GM12891 (cell line): ENCODE results near the gene ETS2.
"Not testable (repeated sequence)": the region's sequence is repeated elsewhere in the genome, so short reads cannot be mapped to it uniquely, and the experiment has no call there.

Source experiments
- DNase-seq: peaks from one replicate; pipeline ENCODE4 v3.0.0; 2011; ENCODE audit warnings: low spot score; ENCODE audit not compliant: insufficient read length
- FAIRE-seq: peaks from 2 replicates; lab custom pipeline; 2011; peaks lifted over from hg19 to GRCh38; lab: Jason Lieb, UNC
- PAX5 ChIP-seq: IDR thresholded peaks from 2 replicates; pipeline ENCODE4 v1.6.1; 2011; ENCODE audit warnings: low read length, moderate library complexity, mild to moderate bottlenecking; ENCODE audit not compliant: insufficient read depth, severe bottlenecking
- POLR2A ChIP-seq: IDR thresholded peaks from 2 replicates; pipeline ENCODE4 v1.6.1; 2011; ENCODE audit warnings: low read depth, low read length, control low read depth
- POLR2AphosphoS5 ChIP-seq: IDR thresholded peaks from 2 replicates; pipeline ENCODE4 v1.6.1; 2011; ENCODE audit warnings: low read depth, low read length, control low read depth
- POU2F2 ChIP-seq: IDR thresholded peaks from 2 replicates; pipeline ENCODE4 v1.6.1; 2011; ENCODE audit warnings: low read depth, mild to moderate bottlenecking, control low read depth, low read length, moderate library complexity
- SPI1 ChIP-seq: IDR thresholded peaks from 2 replicates; pipeline ENCODE4 v1.6.1; 2011; ENCODE audit warnings: low read depth, low read length, control low read depth
- TAF1 ChIP-seq: IDR thresholded peaks from 2 replicates; pipeline ENCODE4 v1.6.1; 2011; ENCODE audit warnings: low read depth, low read length, control low read depth

ETS2 gene

DNA sequence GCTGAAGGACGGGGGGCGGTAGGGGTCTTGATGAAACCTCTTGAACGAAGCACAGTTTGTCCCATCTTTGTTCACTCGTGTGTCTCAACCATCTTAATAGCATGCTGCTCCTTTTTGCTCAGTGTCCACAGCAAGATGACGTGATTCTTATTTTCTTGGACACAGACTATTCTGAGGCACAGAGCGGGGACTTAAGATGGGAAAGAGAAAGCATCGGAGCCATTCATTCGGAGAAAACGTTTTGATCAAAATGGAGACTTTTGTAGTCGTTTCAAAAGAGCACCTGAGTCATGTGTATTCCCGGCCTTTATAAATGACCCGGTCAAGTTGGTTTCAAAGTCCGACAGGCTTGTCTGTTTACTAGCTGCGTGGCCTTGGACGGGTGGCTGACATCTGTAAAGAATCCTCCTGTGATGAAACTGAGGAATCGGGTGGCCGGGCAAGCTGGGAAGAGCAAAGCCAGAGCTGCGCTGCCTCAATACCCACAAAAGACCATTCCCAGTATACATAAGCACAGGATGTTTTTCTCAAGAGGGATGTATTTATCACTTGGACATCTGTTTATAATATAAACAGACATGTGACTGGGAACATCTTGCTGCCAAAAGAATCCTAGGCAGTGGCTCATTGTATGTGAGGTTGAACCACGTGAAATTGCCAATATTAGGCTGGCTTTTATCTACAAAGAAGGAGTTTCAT is 18.5 kb downstream of the ETS2 start:
- FAIRE-seq (no peak), DNase-seq (no peak)
- TF ChIP-seq TAF1 (no peak), POLR2A (no peak), POLR2AphosphoS5 (no peak), POU2F2 (no peak), SPI1 (no peak), PAX5 (no peak)

DNA sequence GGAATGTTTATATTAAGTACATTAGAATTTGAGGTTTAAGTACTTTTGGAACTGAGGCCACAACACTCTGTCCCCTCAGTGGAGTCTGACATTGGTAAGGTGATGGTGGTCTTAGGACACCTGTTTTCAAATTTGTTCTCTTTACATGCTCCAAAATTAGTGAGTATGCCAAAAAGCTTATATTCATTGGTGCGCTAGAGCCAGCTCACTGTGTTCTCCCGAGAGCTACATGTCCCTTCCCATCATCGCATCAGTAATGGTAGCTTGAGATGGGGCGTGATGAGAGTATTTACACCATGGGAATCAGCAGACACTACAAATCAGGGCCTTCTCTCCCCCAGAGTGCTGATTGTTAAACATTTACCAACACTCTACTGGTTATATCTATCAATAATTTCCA is 19.5 kb downstream of the ETS2 start:
- FAIRE-seq (no peak), DNase-seq (no peak)
- TF ChIP-seq TAF1 = no peak
- no peak for TF ChIP-seq PAX5
- TF ChIP-seq SPI1 = no peak
- TF ChIP-seq POU2F2 = no peak
- TF ChIP-seq POLR2AphosphoS5 = no peak
- TF ChIP-seq POLR2A = no peak

DNA sequence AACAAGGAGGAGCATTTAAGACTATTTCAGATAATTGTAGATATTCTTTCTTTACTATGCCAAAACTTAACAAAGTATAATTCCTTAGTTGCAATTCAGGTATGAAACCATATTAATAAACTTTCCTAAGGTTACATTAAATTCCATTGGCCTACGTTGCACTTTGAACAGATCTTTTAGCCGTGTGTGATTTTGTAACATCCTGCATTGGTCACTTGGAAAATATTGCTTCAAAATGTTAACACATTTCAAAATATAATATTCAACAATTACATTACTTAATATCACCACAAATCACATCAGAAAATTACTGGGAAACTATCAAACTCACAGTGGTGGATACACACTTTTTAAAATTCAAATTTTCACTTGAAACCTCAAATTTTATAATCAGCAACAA is 20.2 kb downstream of the ETS2 start:
- TF ChIP-seq SPI1 = no peak
- no peak for TF ChIP-seq POLR2A
- no peak for TF ChIP-seq POLR2AphosphoS5
- no peak for TF ChIP-seq TAF1
- TF ChIP-seq POU2F2 = no peak
- no peak for TF ChIP-seq PAX5
- FAIRE-seq (no peak), DNase-seq (no peak)

DNA sequence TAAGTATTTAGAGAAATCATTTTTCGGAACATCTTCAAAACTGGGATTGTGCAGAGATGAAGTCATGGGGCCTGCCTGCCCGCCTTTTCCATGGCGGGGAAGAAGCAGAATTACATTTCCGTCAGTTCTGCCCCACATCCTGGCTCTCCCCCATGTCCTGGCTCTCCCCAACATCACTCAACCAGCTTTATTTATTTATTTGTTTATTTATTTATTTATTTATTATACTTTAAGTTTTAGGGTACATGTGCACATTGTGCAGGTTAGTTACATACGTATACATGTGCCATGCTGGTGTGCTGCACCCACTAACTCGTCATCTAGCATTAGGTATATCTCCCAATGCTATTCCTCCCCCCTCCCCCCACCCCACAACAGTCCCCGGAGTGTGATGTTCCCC is 22.4 kb downstream of the ETS2 start:
- DNase-seq, FAIRE-seq: not testable (repeated sequence)

DNA sequence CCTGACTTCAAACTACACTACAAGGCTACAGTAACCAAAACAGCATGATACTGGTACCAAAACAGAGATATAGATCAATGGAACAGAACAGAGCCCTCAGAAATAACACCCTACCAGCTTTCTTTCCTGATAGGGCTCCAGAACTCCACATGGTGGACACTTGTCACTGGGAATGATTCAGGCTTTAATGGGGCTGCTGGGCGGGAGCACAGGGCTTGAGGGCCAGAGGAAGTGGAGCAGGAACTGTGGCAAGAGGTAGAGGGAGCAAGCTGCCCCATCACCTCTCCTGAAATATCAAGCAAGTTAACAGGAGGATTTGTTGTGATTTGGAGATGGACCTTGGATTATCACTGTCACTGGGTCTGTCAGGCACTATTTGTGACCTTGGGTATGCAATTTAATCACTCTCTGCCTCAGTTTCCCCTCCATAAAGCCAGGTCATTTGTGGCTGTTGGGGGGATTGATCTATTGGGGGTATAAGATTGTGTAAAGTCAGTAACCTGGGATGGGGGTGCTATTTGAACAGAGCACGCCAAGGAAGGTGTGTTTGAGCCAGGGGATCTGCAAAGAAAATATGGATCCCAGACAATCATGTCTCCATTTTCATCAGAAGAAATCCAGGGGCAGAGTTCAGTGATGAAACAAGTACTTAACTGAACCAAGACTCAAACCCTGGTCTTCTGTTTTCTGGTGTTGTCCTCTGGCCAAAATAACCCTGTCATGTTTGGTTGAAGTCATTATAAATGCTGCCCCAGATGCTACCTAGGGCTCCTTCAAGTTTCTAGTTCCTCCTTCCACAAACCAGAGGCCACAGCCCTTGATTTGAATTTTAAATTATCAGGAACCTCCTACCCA is 25.2 kb downstream of the ETS2 start:
- FAIRE-seq (no peak), DNase-seq (peak; percentile 21)
- TF ChIP-seq POLR2A (no peak), SPI1 (0 out of 2 replicates have a peak, but pooled peaks have one; percentile 19), PAX5 (no peak), TAF1 (no peak)

DNA sequence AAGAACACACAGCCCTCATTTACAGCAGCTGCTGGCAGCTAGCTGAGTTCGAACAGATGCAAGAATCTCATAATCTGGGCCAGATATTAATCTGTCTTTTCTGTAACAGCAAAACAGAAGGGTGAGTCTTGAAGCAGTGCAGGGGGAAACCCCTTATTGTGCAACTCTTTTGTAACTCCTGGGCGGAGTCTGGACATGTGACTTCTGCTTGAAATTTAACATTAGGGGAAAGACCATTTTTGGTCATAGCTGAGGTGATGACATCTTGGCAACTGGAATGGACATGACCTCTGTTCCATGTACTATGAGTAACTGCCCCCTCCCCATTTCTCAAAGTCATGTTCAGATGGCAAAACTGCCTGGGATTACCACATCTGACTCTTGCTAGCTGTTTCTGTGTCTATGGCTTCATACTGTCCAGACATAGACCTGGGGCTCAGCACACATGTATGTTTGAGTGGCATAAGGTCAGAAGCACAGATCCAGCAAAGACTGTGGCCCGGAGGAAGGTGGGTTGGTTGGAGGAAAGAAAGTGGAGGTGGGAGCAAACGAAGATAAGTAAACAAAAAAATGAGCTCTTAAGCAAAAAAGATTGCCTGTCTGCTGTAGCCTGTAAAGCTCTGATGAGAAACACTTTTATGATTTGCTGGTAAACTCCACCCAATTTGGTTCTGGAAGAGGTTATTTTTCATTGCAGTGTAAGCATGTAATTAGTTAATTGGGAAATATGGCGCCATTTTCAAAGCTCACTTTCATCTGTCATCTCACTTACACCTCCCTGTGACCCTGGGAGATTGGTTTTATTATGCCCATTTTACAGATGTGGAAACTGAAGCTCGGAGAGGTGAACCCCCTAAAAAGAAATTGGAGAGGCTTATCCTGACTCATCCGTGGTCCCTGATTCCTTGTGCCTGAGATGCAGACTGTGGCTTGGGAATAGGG is 26.1 kb downstream of the ETS2 start:
- no peak for TF ChIP-seq POLR2AphosphoS5
- TF ChIP-seq TAF1 = no peak
- TF ChIP-seq SPI1 = no peak
- no peak for TF ChIP-seq POU2F2
- TF ChIP-seq PAX5 = no peak
- no peak for TF ChIP-seq POLR2A
- DNase-seq (peak; percentile 35), FAIRE-seq (no peak)

DNA sequence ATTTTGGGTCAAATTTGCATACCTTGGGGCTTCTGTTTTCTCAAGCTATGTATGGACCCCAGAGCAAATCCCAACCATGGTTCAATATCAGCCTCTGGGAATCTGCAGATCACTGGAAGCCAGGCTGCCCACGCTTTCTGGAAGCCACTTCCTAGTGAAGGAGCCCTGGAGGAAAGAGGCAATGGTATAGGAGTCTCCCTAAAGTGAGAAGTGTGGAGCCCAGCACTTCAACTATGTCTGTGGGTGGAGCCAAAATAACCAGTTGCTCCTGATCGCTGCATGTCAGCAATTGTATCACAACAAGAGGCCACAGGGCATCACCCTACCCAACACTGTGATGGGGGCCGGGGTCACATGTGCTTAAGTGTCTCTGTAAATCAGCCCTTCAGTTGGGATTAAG is 26.9 kb downstream of the ETS2 start:
- DNase-seq (no peak), FAIRE-seq (no peak)
- TF ChIP-seq TAF1 (no peak), POU2F2 (no peak), POLR2AphosphoS5 (no peak), SPI1 (no peak), PAX5 (no peak), POLR2A (no peak)

DNA sequence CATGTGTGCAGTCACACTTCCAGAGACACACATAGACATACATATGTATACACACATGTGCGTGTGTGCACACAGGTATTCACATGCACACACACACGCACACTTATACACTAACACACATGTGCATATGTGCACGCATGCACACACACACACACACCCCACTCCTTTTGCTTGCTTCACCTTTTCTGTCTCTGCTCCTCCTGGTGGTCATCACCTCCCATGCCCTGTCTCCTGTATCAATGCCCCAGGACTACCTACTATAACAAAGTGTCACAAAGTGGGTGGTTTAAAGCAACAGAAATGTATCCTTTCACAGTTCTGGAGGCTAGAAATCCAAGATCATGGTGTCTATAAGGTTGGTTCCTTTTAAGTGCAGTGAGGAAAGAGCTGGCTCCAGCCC is 27.4 kb downstream of the ETS2 start:
- DNase-seq (no peak), FAIRE-seq (no peak)
- TF ChIP-seq POLR2AphosphoS5 = no peak

DNA sequence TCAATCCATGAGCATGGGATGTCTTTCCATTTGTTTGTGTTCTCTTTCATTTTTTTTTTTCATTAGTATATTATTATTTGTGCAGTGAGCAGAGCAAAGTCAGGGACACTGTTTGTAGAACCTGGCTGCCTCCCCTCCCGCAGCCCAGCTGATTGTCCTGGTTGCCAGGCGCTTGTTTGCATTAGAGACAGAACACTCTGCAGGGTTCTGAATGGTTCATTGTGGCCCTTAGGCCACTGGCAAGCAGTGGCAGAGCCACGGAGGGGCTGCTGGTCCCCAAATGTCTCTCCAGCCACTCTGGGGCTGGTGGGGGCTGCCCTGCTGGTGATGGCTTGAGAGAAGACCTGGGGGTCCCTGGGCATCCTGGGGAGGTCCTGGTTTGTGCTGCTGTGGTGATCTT is 29.0 kb downstream of the ETS2 start:
- TF ChIP-seq POLR2A (no peak), TAF1 (no peak), PAX5 (no peak), POU2F2 (no peak), POLR2AphosphoS5 (no peak), SPI1 (no peak)
- FAIRE-seq (no peak), DNase-seq (no peak)

DNA sequence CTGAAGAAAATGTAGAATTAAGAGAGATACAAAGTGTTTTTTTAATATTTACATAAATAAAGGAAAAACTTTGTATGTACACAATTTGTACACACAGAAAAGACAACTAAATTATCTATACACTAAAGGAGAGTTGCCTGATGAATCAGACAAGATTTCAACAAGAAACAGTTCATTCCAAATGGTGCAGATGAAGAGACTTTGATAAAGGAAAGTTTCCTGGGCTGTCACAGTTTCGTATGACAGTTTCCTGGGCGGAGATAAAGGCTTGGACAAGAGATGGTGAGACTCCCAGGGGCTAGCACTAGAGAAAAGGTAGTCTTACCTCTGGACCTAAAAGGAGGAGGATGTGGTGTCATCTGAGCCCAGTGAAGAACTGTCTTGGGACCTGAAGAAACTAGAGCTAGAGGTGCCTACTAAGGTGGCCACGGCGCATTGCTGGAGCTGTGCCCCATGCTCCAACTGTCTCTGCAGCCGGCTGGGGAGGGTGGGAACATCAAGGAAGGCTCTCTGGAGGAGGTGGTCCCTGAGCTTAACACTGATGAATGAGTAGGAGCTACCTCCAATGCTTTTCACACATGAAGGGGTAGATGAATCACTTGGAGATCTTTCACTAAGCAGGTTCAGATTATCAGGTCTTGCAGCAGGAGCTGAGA is 32.2 kb downstream of the ETS2 start:
- TF ChIP-seq POLR2AphosphoS5 (no peak), PAX5 (no peak), SPI1 (no peak), TAF1 (no peak), POU2F2 (no peak), POLR2A (no peak)
- no peak for DNase-seq
- no peak for FAIRE-seq
